ENCODE measurements around the gene REM1.

The REM1 gene

DNA sequence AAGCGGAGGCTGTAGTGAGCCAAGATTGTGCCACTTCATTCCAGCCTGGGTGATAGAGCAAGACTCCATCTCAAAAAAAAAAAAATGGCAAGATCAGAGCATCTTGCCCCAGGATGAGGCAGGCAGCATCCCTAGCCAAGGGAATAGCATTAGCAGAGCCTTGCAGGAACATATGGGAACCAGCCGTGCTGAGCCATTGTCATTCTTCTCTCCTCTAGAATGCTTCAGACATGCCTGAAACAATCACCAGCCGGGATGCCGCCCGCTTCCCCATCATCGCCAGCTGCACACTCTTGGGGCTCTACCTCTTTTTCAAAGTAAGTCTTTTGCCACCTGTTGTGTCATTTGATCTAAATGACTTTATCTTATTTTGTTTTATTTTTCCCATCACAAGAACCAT, 52.2 kb downstream of the REM1 start:
- no peak for DNase-seq
